HUES48 (cell line): ENCODE results near the gene PIGC.

ENCODE experiments used
- H3K27ac ChIP-seq: one replicate; pipeline ENCODE4 v1.7.0; 2013; ENCODE audit warnings: low read depth, low read length, inconsistent platforms
- H3K27me3 ChIP-seq: 2 replicates; pipeline ENCODE4 v1.6.1; 2013; ENCODE audit warnings: mild to moderate bottlenecking, low read length; ENCODE audit not compliant: control insufficient read depth, insufficient read depth
- H3K36me3 ChIP-seq: 2 replicates; pipeline ENCODE4 v1.6.1; 2013; ENCODE audit warnings: low read length; ENCODE audit not compliant: control insufficient read depth, insufficient read depth
- H3K4me1 ChIP-seq: 2 replicates; pipeline ENCODE4 v1.6.1; 2013; ENCODE audit warnings: mild to moderate bottlenecking, low read length; ENCODE audit not compliant: control insufficient read depth, insufficient read depth
- H3K4me3 ChIP-seq: 2 replicates; pipeline ENCODE4 v1.5.1; 2013; ENCODE audit warnings: mild to moderate bottlenecking, low read depth, low read length
- H3K9ac ChIP-seq: 2 replicates; pipeline ENCODE4 v1.6.1; 2013; ENCODE audit warnings: mild to moderate bottlenecking, low read depth, low read length, moderate library complexity
- H3K9me3 ChIP-seq: 2 replicates; pipeline ENCODE4 v1.6.1; 2013; ENCODE audit warnings: low read length; ENCODE audit not compliant: control insufficient read depth, insufficient read depth

Gene PIGC

DNA sequence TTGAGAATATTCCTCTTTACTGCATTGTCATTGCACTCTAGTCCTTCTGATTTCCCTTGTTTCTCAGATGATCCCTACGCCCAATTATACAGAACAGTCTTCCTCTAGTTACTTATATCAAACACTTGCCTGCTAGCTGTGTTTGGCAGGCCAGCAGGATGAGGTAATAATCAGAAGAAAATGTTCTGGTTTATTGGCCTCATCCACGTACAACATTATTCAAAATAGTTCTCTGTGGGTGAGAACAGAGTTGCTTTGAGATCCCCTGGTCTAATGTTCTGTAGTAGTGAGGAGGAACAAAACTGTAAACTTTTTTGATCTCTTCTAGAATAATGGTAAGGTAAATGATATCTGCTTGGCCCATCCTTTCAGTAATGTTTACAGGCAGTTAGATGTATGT lies 45.7 kb downstream of the PIGC start:
- H3K36me3 ChIP-seq, result no peaks in the 10 kb centered on the region
- no peaks in the 10 kb centered on the region for H3K9me3 ChIP-seq
- no peak overlapping the region for H3K27ac ChIP-seq
- H3K9ac ChIP-seq, result no peak overlapping the region
- peaks cover 30% of the 10 kb centered on the region for H3K4me1 ChIP-seq
- no peak overlapping the region for H3K4me3 ChIP-seq
- H3K27me3 ChIP-seq, result no peaks in the 10 kb centered on the region

GRCh38 chr1:172397633-172398032 lies 46.2 kb downstream of the PIGC start:
- Histone ChIP-seq H3K9ac (no peak overlapping the region), H3K27ac (no peak overlapping the region), H3K27me3 (no peaks in the 10 kb centered on the region), H3K4me3 (no peak overlapping the region), H3K4me1 (peaks cover 30% of the 10 kb centered on the region), H3K36me3 (no peaks in the 10 kb centered on the region), H3K9me3 (no peaks in the 10 kb centered on the region)

- no peak overlapping the region for H3K4me3 ChIP-seq
- no peaks in the 10 kb centered on the region for H3K9me3 ChIP-seq
- H3K36me3 ChIP-seq, result no peaks in the 10 kb centered on the region
- peaks cover 30% of the 10 kb centered on the region for H3K4me1 ChIP-seq
- H3K27ac ChIP-seq, result no peak overlapping the region
- H3K27me3 ChIP-seq, result no peaks in the 10 kb centered on the region
- H3K9ac ChIP-seq, result no peak overlapping the region
Measured at GRCh38 chr1:172397221-172397620, 46.6 kb downstream of the PIGC start.

GRCh38 chr1:172395576-172395975 lies 48.3 kb downstream of the PIGC start:
- peaks cover 42% of the 10 kb centered on the region for H3K4me1 ChIP-seq

GRCh38 chr1:172394811-172395210 lies 49.1 kb downstream of the PIGC start:
- Histone ChIP-seq H3K27ac (no peak overlapping the region), H3K4me1 (peaks cover 44% of the 10 kb centered on the region), H3K9ac (no peak overlapping the region), H3K4me3 (no peak overlapping the region), H3K27me3 (peaks cover 3% of the 10 kb centered on the region; the same call in 1 of the 2 replicates), H3K9me3 (no peaks in the 10 kb centered on the region), H3K36me3 (no peaks in the 10 kb centered on the region)

More at GRCh38 chr1:172395576-172395975, 48.3 kb downstream of the PIGC start:
- Histone ChIP-seq H3K9ac (no peak overlapping the region), H3K4me3 (no peak overlapping the region), H3K9me3 (no peaks in the 10 kb centered on the region), H3K27me3 (peaks cover under 1% of the 10 kb centered on the region; the same call in 1 of the 2 replicates), H3K36me3 (no peaks in the 10 kb centered on the region), H3K27ac (no peak overlapping the region)

- Histone ChIP-seq H3K4me3 (no peak overlapping the region), H3K9ac (no peak overlapping the region), H3K36me3 (no peaks in the 10 kb centered on the region), H3K9me3 (no peaks in the 10 kb centered on the region), H3K27me3 (peaks cover 3% of the 10 kb centered on the region; the same call in 1 of the 2 replicates), H3K4me1 (peaks cover 41% of the 10 kb centered on the region), H3K27ac (no peak overlapping the region)
Measured at GRCh38 chr1:172394141-172394751, 49.6 kb downstream of the PIGC start.

- H3K4me3 ChIP-seq, result no peak overlapping the region
- H3K4me1 ChIP-seq, result peaks cover 34% of the 10 kb centered on the region
- H3K9ac ChIP-seq, result no peak overlapping the region
- no peak overlapping the region for H3K27ac ChIP-seq
- no peaks in the 10 kb centered on the region for H3K9me3 ChIP-seq
- H3K27me3 ChIP-seq, result peaks cover 3% of the 10 kb centered on the region; the same call in 1 of the 2 replicates
- no peaks in the 10 kb centered on the region for H3K36me3 ChIP-seq
Measured at GRCh38 chr1:172393354-172393753, 50.5 kb downstream of the PIGC start.

DNA sequence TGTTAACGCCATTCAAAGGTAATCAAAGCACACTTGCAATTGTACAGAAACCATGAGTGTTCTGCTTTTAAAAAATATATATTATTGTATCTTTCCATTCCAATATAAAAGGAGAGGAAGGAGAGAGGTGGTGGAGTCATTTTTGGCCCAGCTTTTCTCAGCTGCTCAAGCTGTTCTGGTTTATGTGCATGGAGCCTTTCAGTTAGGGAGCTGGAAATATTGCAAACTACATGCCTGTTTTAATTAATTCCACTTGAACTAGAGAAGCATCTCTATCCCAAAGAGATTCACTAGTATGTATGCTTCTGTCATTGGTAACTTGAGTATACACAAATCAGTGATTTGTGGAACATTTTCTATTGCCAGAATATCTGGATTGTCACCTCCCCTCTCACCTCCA lies 51.9 kb downstream of the PIGC start:
- Histone ChIP-seq H3K27ac (no peak overlapping the region), H3K4me1 (peaks cover 34% of the 10 kb centered on the region), H3K9ac (no peak overlapping the region)

More for the DNA sequence above, 51.9 kb downstream of the PIGC start:
- H3K9me3 ChIP-seq, result no peaks in the 10 kb centered on the region
- H3K36me3 ChIP-seq, result no peaks in the 10 kb centered on the region
- H3K27me3 ChIP-seq, result peaks cover 3% of the 10 kb centered on the region; the same call in 1 of the 2 replicates
- no peak overlapping the region for H3K4me3 ChIP-seq
